Endothelial cell of umbilical vein (primary cell): ENCODE data around the gene ADH5. TPM values are rescaled to one million over a fixed set of nuclear protein-coding genes. Genes with fewer than 3 reads are reported as not detected.
"Not testable (repeated sequence)": the region's sequence is repeated elsewhere in the genome, so short reads cannot be mapped to it uniquely, and the experiment has no call there.

Source experiments
- BruUV-seq: library from RNA; stranded (reverse); fragments of 400-500 nt; replicated peaks from 2 replicates; lab custom pipeline; 2021; lab: Mats Ljungman, UMichigan
- CTCF ChIA-PET: fragments of 300-600, 350-600 bp; sonication (Branson Sonifier 250); formaldehyde crosslinking; loops from one replicate; lab custom pipeline; 2021; ENCODE audit warnings: antibody characterized with exemption, inconsistent platforms; lab: Charles Lee
- POLR2A ChIA-PET: fragments of 300-600, 350-600 bp; sonication (Branson Sonifier 250); formaldehyde crosslinking; loops from one replicate; lab custom pipeline; 2021; ENCODE audit warnings: antibody characterized with exemption, inconsistent platforms; lab: Charles Lee
- DNase-seq: peaks from one replicate; pipeline ENCODE4 v3.0.0-alpha.2; 2011; ENCODE audit warnings: low read depth, low spot score
- FAIRE-seq: peaks from 2 replicates; lab custom pipeline; 2011; peaks lifted over from hg19 to GRCh38; lab: Jason Lieb, UNC
- H2AFZ ChIP-seq: 2 replicates; pipeline ENCODE4 v1.6.0; 2012; ENCODE audit warnings: low read depth, low read length, control low read depth, inconsistent platforms
- H3K27ac ChIP-seq: 2 replicates; pipeline ENCODE4 v1.5.1; 2011; ENCODE audit warnings: low read depth, mild to moderate bottlenecking, control low read depth, low read length, moderate library complexity; ENCODE audit not compliant: insufficient read depth
- H3K27me3 ChIP-seq, 2 experiments: 2 replicates each; pipeline versions ENCODE4 v1.6.0 to v1.6.1; 2011; ENCODE audit warnings: low read length in 2 of 2, mixed read lengths in 1 of 2; ENCODE audit not compliant: control insufficient read depth in 2 of 2, insufficient read depth in 2 of 2
- H3K36me3 ChIP-seq, 2 experiments: 2 replicates in 1 of 2; 3 replicates in 1 of 2; pipeline ENCODE4 v1.5.1; 2011; ENCODE audit warnings: low read length in 2 of 2, mild to moderate bottlenecking in 1 of 2, moderate library complexity in 1 of 2; ENCODE audit not compliant: control insufficient read depth in 2 of 2, insufficient read depth in 2 of 2; ENCODE audit errors: extremely low read depth in 1 of 2
- H3K4me1 ChIP-seq: 3 replicates; pipeline ENCODE4 v1.5.1; 2011; ENCODE audit warnings: mild to moderate bottlenecking, low read length; ENCODE audit not compliant: control insufficient read depth, insufficient read depth; ENCODE audit errors: extremely low read depth
- H3K4me2 ChIP-seq: 2 replicates; pipeline ENCODE4 v1.6.1; 2011; ENCODE audit warnings: low read length, control low read depth, mixed read lengths; ENCODE audit not compliant: insufficient read depth
- H3K4me3 ChIP-seq, 3 experiments: fragments of 200-600 bp in 1 of 3; sonication (generic), shearing (Covaris generic) in 1 of 3; replicated peaks in 1 of 3; 2 replicates each; pipeline ENCODE4 v1.5.1; 2011 to 2016; ENCODE audit warnings: control low read depth in 3 of 3, low read length in 3 of 3, mild to moderate bottlenecking in 2 of 3, inconsistent platforms in 1 of 3, low read depth in 1 of 3, moderate library complexity in 1 of 3; ENCODE audit not compliant: insufficient read depth in 1 of 3
- H3K79me2 ChIP-seq: 2 replicates; pipeline ENCODE4 v1.6.0; 2012; ENCODE audit warnings: low read length, inconsistent platforms; ENCODE audit not compliant: control insufficient read depth, insufficient read depth
- H3K9ac ChIP-seq: replicated peaks from 2 replicates; pipeline ENCODE3; 2011; ENCODE audit warnings: low read length, control low read depth; ENCODE audit not compliant: insufficient read depth; ENCODE audit errors: extremely low read depth
- H3K9me1 ChIP-seq: replicated peaks from 3 replicates; pipeline ENCODE4 v1.6.0; 2011; ENCODE audit warnings: mild to moderate bottlenecking, low read length; ENCODE audit not compliant: control insufficient read depth, insufficient read depth; ENCODE audit errors: extremely low read depth
- H3K9me3 ChIP-seq: replicated peaks from 2 replicates; pipeline ENCODE4 v1.5.1; 2012; ENCODE audit warnings: low read length, inconsistent platforms; ENCODE audit not compliant: control insufficient read depth, insufficient read depth
- H4K20me1 ChIP-seq: replicated peaks from 2 replicates; pipeline ENCODE3; 2011; ENCODE audit warnings: mild to moderate bottlenecking, low read length; ENCODE audit not compliant: control insufficient read depth, insufficient read depth; ENCODE audit errors: extremely low read depth
- EZH2 ChIP-seq: IDR thresholded peaks from 2 replicates; pipeline ENCODE4 v1.6.1; 2012; ENCODE audit warnings: borderline replicate concordance, low read depth, mild to moderate bottlenecking, moderate library complexity, low read length, inconsistent platforms; ENCODE audit not compliant: severe bottlenecking
- FOS ChIP-seq: IDR thresholded peaks from 2 replicates; pipeline ENCODE4 v1.6.1; 2011; ENCODE audit warnings: mild to moderate bottlenecking, low read length, moderate library complexity, borderline replicate concordance; ENCODE audit not compliant: insufficient read depth
- GATA2 ChIP-seq: IDR thresholded peaks from 2 replicates; pipeline ENCODE4 v1.7.0; 2011; ENCODE audit warnings: low read depth, mild to moderate bottlenecking, moderate library complexity, mixed read lengths, low read length; ENCODE audit not compliant: insufficient read length, insufficient read depth
- JUN ChIP-seq: IDR thresholded peaks from 2 replicates; pipeline ENCODE4 v1.6.1; 2011; ENCODE audit warnings: borderline replicate concordance, low read depth; ENCODE audit not compliant: insufficient read length, insufficient read depth
- MYC ChIP-seq: IDR thresholded peaks from one replicate; pipeline ENCODE4 v1.6.1; 2011; ENCODE audit warnings: mild to moderate bottlenecking, low read depth, low read length
- POLR2A ChIP-seq: IDR thresholded peaks from 2 replicates; pipeline ENCODE4 v1.6.1; 2012; ENCODE audit warnings: low read depth, mild to moderate bottlenecking, control low read depth, low read length
- POLR2AphosphoS5 ChIP-seq: IDR thresholded peaks from 2 replicates; pipeline ENCODE4 v1.6.1; 2012; ENCODE audit warnings: low read depth, mild to moderate bottlenecking, control low read depth, low read length, moderate library complexity; ENCODE audit not compliant: insufficient read depth
- dilution Hi-C: fragments of 300-500 bp; cut with MboI; formaldehyde crosslinking; loops from one replicate; pipeline ENCODE4 v1.15.0; 2019; ENCODE audit warnings: low sequenced_read_pairs; ENCODE audit not compliant: extremely low pct_ligation_motif_present
- intact Hi-C: fragments of 100-400 bp; cut with micrococcal nuclease; formaldehyde crosslinking; loops from one replicate; pipeline ENCODE4 v1.10.0; 2022
- polyA plus RNA-seq, 4 experiments: library from polyadenylated mRNA; depleted of rRNA in 3 of 4; stranded (reverse) in 3 of 4; unstranded in 1 of 4; fragments of >200 nt; gene quantifications; 2 replicates each; pipeline versions ENCODE4 v1.2.1 to v1.2.3, GENCODE V29; 2011 to 2012; ENCODE audit warnings: missing spikeins in 1 of 4
- total RNA-seq: library from RNA; stranded (reverse); gene quantifications from 2 replicates; pipeline ENCODE4 v1.2.3, GENCODE V29; 2021
- TF ChIP-seq, protein P1 (sequence below): IDR thresholded peaks from 2 replicates; pipeline ENCODE4 v1.6.1; 2011; ENCODE audit not compliant: insufficient read depth, insufficient read length
- TF ChIP-seq, protein P2 (sequence below), 2 donors: IDR thresholded peaks; 1 replicate in 1 of 2; 2 replicates in 1 of 2; pipeline ENCODE4 v1.5.1; 2011; ENCODE audit warnings: low read length in 2 of 2, mild to moderate bottlenecking in 2 of 2, moderate library complexity in 2 of 2, control low read depth in 1 of 2, inconsistent platforms in 1 of 2, low read depth in 1 of 2; ENCODE audit not compliant: insufficient read depth in 1 of 2; ENCODE audit errors: extremely low read depth in 1 of 2

The ADH5 gene
- total and polyA plus RNA-seq, 2 donors (not counting 3 experiments of a cell fraction or from before 2014, with no cell fraction given): 89.2 to 101 TPM

DNA sequence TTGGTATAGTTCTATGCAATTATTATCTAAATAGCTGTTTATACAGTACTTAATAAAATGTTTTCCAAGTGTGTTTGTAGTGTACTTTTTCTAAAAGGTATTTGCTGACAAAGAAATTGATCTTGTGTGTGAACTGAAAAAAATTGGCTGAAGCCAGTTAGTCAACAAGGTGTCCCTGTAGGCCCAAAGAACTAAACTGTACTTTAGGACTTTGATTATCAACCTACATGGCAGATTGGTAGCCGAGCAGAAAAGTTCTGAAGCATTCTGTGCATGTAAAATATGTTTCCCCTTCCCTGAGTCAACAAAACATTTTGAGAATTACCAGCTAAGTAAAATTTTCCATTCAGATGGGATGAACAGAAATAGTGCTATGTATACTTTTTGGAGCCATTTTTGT lies 21.0 kb downstream of the ADH5 start:
- Histone ChIP-seq H3K27ac (no peak overlapping the region), H3K4me3 (no peak overlapping the region), H2AFZ (no peak overlapping the region), H3K4me1 (no peaks in the 10 kb centered on the region), H3K36me3 (peaks cover 0 to 4% of the 10 kb centered on the region in 2 experiments), H3K4me2 (no peak overlapping the region), H3K9me1 (no peaks in the 10 kb centered on the region), H3K79me2 (no peaks in the 10 kb centered on the region), H3K9ac (no peak overlapping the region), H4K20me1 (no peaks in the 10 kb centered on the region), H3K27me3 (no peaks in the 10 kb centered on the region), H3K9me3 (no peaks in the 10 kb centered on the region)
- POLR2A ChIA-PET: no interaction called here
- DNase-seq (no peak), FAIRE-seq (no peak)
- TF ChIP-seq JUN: no peak
- TF ChIP-seq POLR2AphosphoS5: no peak
- no peak for TF ChIP-seq MYC
- TF ChIP-seq EZH2: no peak
- TF ChIP-seq, protein P1, sequence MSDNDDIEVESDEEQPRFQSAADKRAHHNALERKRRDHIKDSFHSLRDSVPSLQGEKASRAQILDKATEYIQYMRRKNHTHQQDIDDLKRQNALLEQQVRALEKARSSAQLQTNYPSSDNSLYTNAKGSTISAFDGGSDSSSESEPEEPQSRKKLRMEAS: no peak
- no peak for TF ChIP-seq FOS
- TF ChIP-seq, protein P2, sequence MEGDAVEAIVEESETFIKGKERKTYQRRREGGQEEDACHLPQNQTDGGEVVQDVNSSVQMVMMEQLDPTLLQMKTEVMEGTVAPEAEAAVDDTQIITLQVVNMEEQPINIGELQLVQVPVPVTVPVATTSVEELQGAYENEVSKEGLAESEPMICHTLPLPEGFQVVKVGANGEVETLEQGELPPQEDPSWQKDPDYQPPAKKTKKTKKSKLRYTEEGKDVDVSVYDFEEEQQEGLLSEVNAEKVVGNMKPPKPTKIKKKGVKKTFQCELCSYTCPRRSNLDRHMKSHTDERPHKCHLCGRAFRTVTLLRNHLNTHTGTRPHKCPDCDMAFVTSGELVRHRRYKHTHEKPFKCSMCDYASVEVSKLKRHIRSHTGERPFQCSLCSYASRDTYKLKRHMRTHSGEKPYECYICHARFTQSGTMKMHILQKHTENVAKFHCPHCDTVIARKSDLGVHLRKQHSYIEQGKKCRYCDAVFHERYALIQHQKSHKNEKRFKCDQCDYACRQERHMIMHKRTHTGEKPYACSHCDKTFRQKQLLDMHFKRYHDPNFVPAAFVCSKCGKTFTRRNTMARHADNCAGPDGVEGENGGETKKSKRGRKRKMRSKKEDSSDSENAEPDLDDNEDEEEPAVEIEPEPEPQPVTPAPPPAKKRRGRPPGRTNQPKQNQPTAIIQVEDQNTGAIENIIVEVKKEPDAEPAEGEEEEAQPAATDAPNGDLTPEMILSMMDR (IDR thresholded peaks at IDR 0.05; ENCODE audit: extremely low read depth in 1 of 2, insufficient read depth in 1 of 2, low read depth in 1 of 2, low read length in 2 of 2): no peak
- no peak for TF ChIP-seq GATA2
- TF ChIP-seq POLR2A: no peak
- CTCF ChIA-PET: interaction anchor here (1.1 to 3.4 kb wide), 6 partner anchors 8 to 918 kb away, joined by 3 to 14 read pairs (median 4); partner anchors contain the start of gene METAP1
- dilution Hi-C loops (no loop called here), intact Hi-C loops (no loop called here)
- no TSS peak for BruUV-seq

DNA sequence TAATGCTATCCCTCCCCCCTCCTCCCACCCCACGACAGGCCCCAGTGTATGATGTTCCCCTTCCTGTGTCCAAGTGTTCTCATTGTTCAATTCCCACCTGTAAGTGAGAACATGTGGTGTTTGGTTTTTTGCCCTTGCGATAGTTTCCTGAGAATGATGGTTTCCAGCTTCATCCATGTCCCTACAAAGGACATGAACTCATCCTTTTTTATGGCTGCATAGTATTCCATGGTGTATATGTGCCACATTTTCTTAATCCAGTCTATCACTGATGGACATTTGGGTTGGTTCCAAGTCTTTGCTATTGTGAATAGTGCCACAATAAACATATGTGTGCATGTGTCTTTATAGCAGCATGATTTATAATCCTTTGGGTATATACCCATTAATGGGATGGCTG lies 23.1 kb downstream of the ADH5 start:
- H3K9me3 ChIP-seq, H3K4me1 ChIP-seq, dilution Hi-C loops, H3K79me2 ChIP-seq, H3K4me2 ChIP-seq, BruUV-seq, H3K4me3 ChIP-seq, DNase-seq, H2AFZ ChIP-seq, H4K20me1 ChIP-seq, H3K27me3 ChIP-seq, H3K27ac ChIP-seq, POLR2A ChIA-PET, CTCF ChIA-PET, H3K9me1 ChIP-seq, intact Hi-C loops, H3K36me3 ChIP-seq, H3K9ac ChIP-seq, FAIRE-seq: not testable (repeated sequence)
